HG03280 (cell line): ENCODE data around the gene TMEM131.

Source experiments
- ATAC-seq: cut with Tn5 transposase; IDR thresholded peaks from one replicate; pipeline ENCODE4 v1.9.1; 2021; ENCODE audit warnings: mild to moderate bottlenecking, moderate library complexity; ENCODE audit not compliant: unreplicated experiment

Gene TMEM131

GRCh38 chr2:97731274-97732020 is 264.3 kb downstream of the TMEM131 start:
- no peak for ATAC-seq

GRCh38 chr2:97730245-97730644 is 265.5 kb downstream of the TMEM131 start:
- no peak for ATAC-seq

- no peak for ATAC-seq
Observed at GRCh38 chr2:97728091-97728731, 267.5 kb downstream of the TMEM131 start.

GRCh38 chr2:97727296-97727695 is 268.5 kb downstream of the TMEM131 start:
- no peak for ATAC-seq

GRCh38 chr2:97726261-97727064 is 269.3 kb downstream of the TMEM131 start:
- no peak for ATAC-seq

- no peak for ATAC-seq
Observed at GRCh38 chr2:97724946-97725688, 270.6 kb downstream of the TMEM131 start.

- no peak for ATAC-seq
Observed at GRCh38 chr2:97724501-97724900, 271.2 kb downstream of the TMEM131 start.

GRCh38 chr2:97724073-97724410 is 271.7 kb downstream of the TMEM131 start:
- ATAC-seq: no peak

- no peak for ATAC-seq
Observed at GRCh38 chr2:97723156-97724072, 272.3 kb downstream of the TMEM131 start.

- ATAC-seq: no peak
Observed at GRCh38 chr2:97722227-97722626, 273.5 kb downstream of the TMEM131 start.

- no peak for ATAC-seq
Observed at GRCh38 chr2:97720746-97721145, 275.0 kb downstream of the TMEM131 start.

GRCh38 chr2:97719362-97720155 is 276.2 kb downstream of the TMEM131 start:
- no peak for ATAC-seq

GRCh38 chr2:97718942-97719341 is 276.8 kb downstream of the TMEM131 start:
- no peak for ATAC-seq

GRCh38 chr2:97718051-97718882 is 277.5 kb downstream of the TMEM131 start:
- ATAC-seq: no peak

GRCh38 chr2:97717613-97717995 is 278.1 kb downstream of the TMEM131 start:
- no peak for ATAC-seq

- no peak for ATAC-seq
Observed at GRCh38 chr2:97716695-97717612, 278.8 kb downstream of the TMEM131 start.

GRCh38 chr2:97715951-97716694 is 279.6 kb downstream of the TMEM131 start:
- no peak for ATAC-seq
